HepG2 (cell line): ENCODE results near the gene MYL12B. TPM values are rescaled to one million over a fixed set of nuclear protein-coding genes. Genes with fewer than 3 reads are reported as not detected.

Source experiments
- ARID5B ChIP-seq: IDR thresholded peaks from 2 replicates; pipeline ENCODE4 v1.4.0; 2020; ENCODE audit warnings: mild to moderate bottlenecking, missing genetic modification reagents
- CBX2 ChIP-seq, 2 experiments: fragments of 200-600 bp in 1 of 2; sonication (generic); formaldehyde crosslinking in 1 of 2; IDR thresholded peaks; 2 replicates each; pipeline versions ENCODE4 v1.7.0 to v1.8.1; 2018 to 2022; ENCODE audit warnings: low read depth in 2 of 2, low read length in 1 of 2, mild to moderate bottlenecking in 1 of 2, missing genetic modification reagents in 1 of 2
- DDIT3 ChIP-seq: sonication (generic); formaldehyde crosslinking; IDR thresholded peaks from 2 replicates; pipeline ENCODE4 v1.4.0; 2020; ENCODE audit warnings: mild to moderate bottlenecking, missing genetic modification reagents
- ELF3 ChIP-seq: IDR thresholded peaks from 2 replicates; pipeline ENCODE4 v1.6.1; 2016; ENCODE audit warnings: missing genetic modification reagents, missing compliant biosample characterization
- FLYWCH1 ChIP-seq: sonication (generic); formaldehyde crosslinking; IDR thresholded peaks from 2 replicates; pipeline ENCODE4 v1.8.1; 2023; ENCODE audit warnings: mild to moderate bottlenecking, missing genetic modification reagents
- GATA4 ChIP-seq: sonication (generic); IDR thresholded peaks from 2 replicates; pipeline ENCODE4 v1.6.1; 2016; ENCODE audit warnings: antibody characterized with exemption, low read depth, borderline replicate concordance
- GRHL1 ChIP-seq: sonication (generic); formaldehyde crosslinking; conservative IDR thresholded peaks from 2 replicates; pipeline ENCODE4 v1.8.0; 2022; ENCODE audit warnings: missing genetic modification reagents
- HNRNPL ChIP-seq: fragments of 200-400 bp; formaldehyde crosslinking; IDR thresholded peaks from 2 replicates; pipeline ENCODE4 v1.6.1; 2017; ENCODE audit warnings: mild to moderate bottlenecking, low read depth, low read length
- JUN ChIP-seq: sonication (generic); formaldehyde crosslinking; IDR thresholded peaks from 2 replicates; pipeline ENCODE4 v1.4.0; 2020; ENCODE audit warnings: mild to moderate bottlenecking, missing genetic modification reagents
- MBNL3 ChIP-seq: fragments of 250-450 bp; sonication (Bioruptor Pico); conservative IDR thresholded peaks from 2 replicates; pipeline ENCODE4 v1.8.0; 2022; ENCODE audit warnings: mild to moderate bottlenecking, inconsistent platforms
- PRDM10 ChIP-seq: sonication (generic); formaldehyde crosslinking; IDR thresholded peaks from 2 replicates; pipeline ENCODE4 v1.4.0; 2020; ENCODE audit warnings: low read depth, missing genetic modification reagents
- SNAPC5 ChIP-seq: sonication (generic); formaldehyde crosslinking; IDR thresholded peaks from 2 replicates; pipeline ENCODE4 v1.8.1; 2023; ENCODE audit warnings: mild to moderate bottlenecking, missing genetic modification reagents, borderline replicate concordance
- TGIF2 ChIP-seq: IDR thresholded peaks from 2 replicates; pipeline ENCODE4 v1.6.1; 2016; ENCODE audit warnings: control low read depth, missing compliant biosample characterization
- TRIM24 ChIP-seq: sonication (generic); formaldehyde crosslinking; IDR thresholded peaks from 2 replicates; pipeline ENCODE4 v1.8.0; 2022; ENCODE audit warnings: mild to moderate bottlenecking, missing genetic modification reagents
- ZNF331 ChIP-seq: sonication (generic); formaldehyde crosslinking; IDR thresholded peaks from 2 replicates; pipeline ENCODE4 v1.4.0; 2020; ENCODE audit warnings: missing genetic modification reagents
- ZNF567 ChIP-seq: sonication (generic); formaldehyde crosslinking; IDR thresholded peaks from 2 replicates; pipeline ENCODE4 v1.8.1; 2023; ENCODE audit warnings: mild to moderate bottlenecking, missing genetic modification reagents, borderline replicate concordance
- ZNF891 ChIP-seq: sonication (generic); formaldehyde crosslinking; IDR thresholded peaks from 2 replicates; pipeline ENCODE4 v1.5.0; 2020; ENCODE audit warnings: mild to moderate bottlenecking, missing genetic modification reagents
- polyA plus RNA-seq, 8 experiments: library from polyadenylated mRNA; depleted of rRNA in 3 of 8; stranded (reverse) in 7 of 8; unstranded in 1 of 8; fragments of >200 nt; fragmentation: Illumina TruSeq in 4 of 8; extraction: Trizol in 4 of 8; gene quantifications; 2 replicates each; pipeline versions ENCODE4 v1.2.1 to v1.2.3, GENCODE V29; 2011 to 2016; ENCODE audit warnings: low read depth in 4 of 8, missing spikeins in 1 of 8, mixed read lengths in 1 of 8; ENCODE audit not compliant: insufficient read depth in 1 of 8
- total RNA-seq, 5 experiments: library from RNA; depleted of rRNA; stranded (reverse); fragments of >200 nt; fragmentation: Illumina TruSeq; extraction: Trizol; gene quantifications; 2 replicates each; pipeline ENCODE4 v1.2.3, GENCODE V29; 2016; ENCODE audit warnings: low read depth in 1 of 5

Gene MYL12B
- total and polyA plus RNA-seq, 2 of the 13 experiments (the other 11 are each of a cell fraction or from before 2014, with no cell fraction given) = 265 to 340 TPM

DNA sequence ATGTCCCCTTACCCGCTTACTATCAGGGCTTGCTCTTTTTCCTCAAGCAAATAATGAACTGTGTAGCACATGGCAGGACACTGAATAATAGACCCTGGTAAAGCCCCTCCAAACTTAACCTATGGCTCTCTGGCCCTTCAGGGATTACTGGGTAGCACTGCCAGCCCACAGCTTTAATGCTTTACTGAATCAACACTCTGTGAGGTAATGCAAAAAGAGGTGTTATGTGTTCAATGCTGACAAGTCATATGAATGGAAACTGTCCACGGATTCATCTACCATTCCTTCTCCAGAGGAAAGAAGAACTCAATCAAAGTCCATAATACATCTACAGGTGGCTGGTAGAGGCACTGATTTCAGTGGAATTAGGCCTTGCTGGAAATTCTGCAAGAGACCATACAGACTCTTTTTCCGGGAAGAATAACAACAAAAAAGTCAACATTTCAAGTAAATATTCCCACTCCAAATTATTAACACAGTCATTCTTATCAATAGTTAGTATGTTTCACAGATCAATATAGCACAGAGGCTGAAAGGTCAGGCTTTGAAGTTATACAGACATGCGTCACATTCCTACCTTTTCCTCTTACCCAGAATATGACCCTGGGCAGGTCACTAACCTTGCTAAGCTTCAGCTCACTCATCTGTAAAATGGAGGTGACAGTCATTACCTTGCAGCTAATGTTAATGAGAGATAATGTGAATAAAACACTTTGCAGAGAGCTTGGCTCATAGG is 28.3 kb upstream of the MYL12B start (continued):
- TF ChIP-seq GRHL1 (CRISPR knock-in tag) (no peak), JUN (CRISPR knock-in tag) (no peak), TRIM24 (no peak), FLYWCH1 (CRISPR knock-in tag) (no peak), ZNF331 (peak; percentile 81; the same call in 1 of the 2 replicates), DDIT3 (CRISPR knock-in tag) (no peak), GATA4 (peak; percentile 95), HNRNPL (no peak), TGIF2 (CRISPR knock-in tag) (peak; percentile 56; the same call in 1 of the 2 replicates), MBNL3 (CRISPR knock-in tag) (no peak), CBX2 (IDR thresholded peaks at IDR 0.05; ENCODE audit: low read depth, low read length) (no peak), CBX2 (CRISPR knock-in tag; IDR thresholded peaks at IDR 0.05; ENCODE audit: low read depth) (no peak), SNAPC5 (CRISPR knock-in tag) (no peak), ZNF891 (CRISPR knock-in tag) (no peak), ZNF567 (CRISPR knock-in tag) (no peak), ELF3 (CRISPR knock-in tag) (peak; percentile 98), PRDM10 (CRISPR knock-in tag) (peak; percentile 68; the same call in 1 of the 2 replicates), ARID5B (CRISPR knock-in tag) (peak; percentile 99)
